Measurements from ENCODE around the gene IFFO2. TPM values are rescaled to one million over a fixed set of nuclear protein-coding genes. Genes with fewer than 3 reads are reported as not detected.
A peak's percentile ranks its signal among the peaks of the same experiment; 100 is the strongest.

IFFO2 gene
- polyA plus RNA-seq (2013, experiment 1 of 2), result 17.6 TPM
- 11.7 TPM for polyA plus RNA-seq (2013, experiment 2 of 2)

GRCh38 chr1:18956193-18957135 lies at the start of gene IFFO2:
Gene IFFO2 (minus strand): TSS chr1:18956676. CDS start chr1:18956332, 344 bp downstream.
- WGBS, 2 experiments (ENCODE audit: insufficient coverage in 2 of 2), result 0 to 1% methylated on average over 85 to 88 of the region's 119 CpGs
- Histone ChIP-seq H3K4me3 (ENCODE audit: extremely low read depth, insufficient read depth, low read length, poor library complexity, severe bottlenecking) (peak within 1 kb of the TSS; percentile 67), H3K4me1 (ENCODE audit: control insufficient read depth, insufficient read depth, low read length, poor library complexity, severe bottlenecking) (peaks cover 24% of the 10 kb centered on the region), H3K27ac (ENCODE audit: low read depth, low read length, severe bottlenecking) (peak within 1 kb of the TSS; percentile 49), H3K9me3 (ENCODE audit: control insufficient read depth, low read length) (no peaks in the 10 kb centered on the region), H3K36me3 (ENCODE audit: control insufficient read depth, insufficient read depth, low read length) (peaks cover 3% of the 10 kb centered on the region)

DNA sequence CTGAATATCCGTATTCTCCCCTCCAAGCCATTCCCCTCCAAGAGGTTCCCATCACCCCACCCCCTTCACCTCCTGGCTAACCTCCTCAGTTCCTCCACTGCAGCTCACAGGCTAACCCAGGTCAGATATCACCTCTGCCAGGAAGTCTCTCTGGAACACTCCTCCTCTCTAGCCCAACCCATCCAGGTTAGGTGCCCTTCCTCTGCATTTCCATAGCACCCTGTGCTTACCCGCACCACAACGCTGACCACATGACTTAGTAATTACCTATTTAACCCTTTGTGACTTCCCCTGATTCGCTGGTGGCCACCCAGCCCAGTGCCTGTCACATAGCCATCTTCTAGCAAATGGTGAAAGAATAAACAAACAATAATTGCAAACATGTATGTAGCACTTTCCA lies 49.5 kb upstream of the IFFO2 start:
- no peak overlapping the region for H3K4me3 ChIP-seq (ENCODE audit: extremely low read depth, insufficient read depth, low read length, poor library complexity, severe bottlenecking)
- H3K27ac ChIP-seq (ENCODE audit: low read depth, low read length, severe bottlenecking), result no peak overlapping the region
- no peaks in the 10 kb centered on the region for H3K36me3 ChIP-seq (ENCODE audit: control insufficient read depth, insufficient read depth, low read length)
- 29 to 40% methylated on average over 4 of the region's 4 CpGs for WGBS, 2 experiments (ENCODE audit: insufficient coverage in 2 of 2)
- H3K9me3 ChIP-seq (ENCODE audit: control insufficient read depth, low read length), result peaks cover 8% of the 10 kb centered on the region
- peaks cover 26% of the 10 kb centered on the region for H3K4me1 ChIP-seq (ENCODE audit: control insufficient read depth, insufficient read depth, low read length, poor library complexity, severe bottlenecking)

DNA sequence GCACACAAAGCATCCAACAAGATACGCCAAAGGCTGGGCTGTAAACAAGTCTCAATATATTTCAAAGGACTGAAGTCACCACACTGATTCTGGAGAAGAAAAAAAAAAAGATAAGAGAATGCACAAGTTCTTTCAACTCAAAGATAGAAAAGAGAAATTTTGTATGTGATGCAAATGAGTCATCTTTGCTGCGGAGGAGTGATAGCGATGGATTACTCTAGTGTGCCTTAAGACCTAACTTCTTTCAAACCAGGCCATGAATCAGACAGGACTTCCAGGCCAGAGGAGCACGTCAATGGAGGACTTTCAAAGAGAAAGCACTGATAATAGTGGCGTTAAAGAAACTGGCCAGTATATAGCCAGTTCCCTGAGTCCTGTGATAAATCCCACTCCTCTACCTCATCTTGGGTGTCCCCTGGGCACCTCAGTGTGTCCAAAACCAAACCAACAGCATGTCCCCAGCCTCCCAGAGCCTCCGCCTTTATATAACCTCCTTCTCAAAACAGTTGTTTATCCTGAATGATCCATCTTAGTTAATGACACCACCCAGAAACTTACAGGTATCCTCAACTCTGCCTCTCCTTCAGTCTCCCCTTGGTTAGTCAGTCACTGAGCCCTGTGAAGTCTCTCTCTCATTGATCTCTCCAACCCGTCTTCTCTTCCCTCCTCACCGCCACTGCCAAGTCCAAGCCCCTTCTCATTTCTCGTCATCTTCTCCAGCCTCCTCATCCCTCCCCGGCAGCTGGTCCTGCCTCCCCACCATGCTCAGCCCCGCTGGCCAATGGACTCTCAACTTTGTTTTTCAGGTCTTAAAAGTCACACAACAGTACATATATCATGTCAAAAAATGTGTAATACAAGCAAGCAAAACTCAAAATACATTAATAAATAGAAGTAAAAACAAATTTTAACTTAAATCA lies 47.2 kb upstream of the IFFO2 start:
- H3K9me3 ChIP-seq (ENCODE audit: control insufficient read depth, low read length), result peaks cover 8% of the 10 kb centered on the region
- no peak overlapping the region for H3K4me3 ChIP-seq (ENCODE audit: extremely low read depth, insufficient read depth, low read length, poor library complexity, severe bottlenecking)
- H3K4me1 ChIP-seq (ENCODE audit: control insufficient read depth, insufficient read depth, low read length, poor library complexity, severe bottlenecking), result peaks cover 10% of the 10 kb centered on the region
- H3K36me3 ChIP-seq (ENCODE audit: control insufficient read depth, insufficient read depth, low read length), result no peaks in the 10 kb centered on the region
- no peak overlapping the region for H3K27ac ChIP-seq (ENCODE audit: low read depth, low read length, severe bottlenecking)
- WGBS, 2 experiments (ENCODE audit: insufficient coverage in 2 of 2), result 95 to 96% methylated on average over 7 of the region's 11 CpGs

- no peaks in the 10 kb centered on the region for H3K4me1 ChIP-seq (ENCODE audit: control insufficient read depth, insufficient read depth, low read length, poor library complexity, severe bottlenecking)
- 83% methylated on average over 1 of the region's 2 CpGs; no CpG with 5 or more reads in 1 of the 2 experiments for WGBS, 2 experiments (ENCODE audit: insufficient coverage in 2 of 2)
- no peaks in the 10 kb centered on the region for H3K36me3 ChIP-seq (ENCODE audit: control insufficient read depth, insufficient read depth, low read length)
- no peak overlapping the region for H3K27ac ChIP-seq (ENCODE audit: low read depth, low read length, severe bottlenecking)
- H3K9me3 ChIP-seq (ENCODE audit: control insufficient read depth, low read length), result peaks cover 8% of the 10 kb centered on the region
- H3K4me3 ChIP-seq (ENCODE audit: extremely low read depth, insufficient read depth, low read length, poor library complexity, severe bottlenecking), result no peak overlapping the region
These were observed 43.6 kb upstream of the IFFO2 start for GRCh38 chr1:19000065-19000464.

DNA sequence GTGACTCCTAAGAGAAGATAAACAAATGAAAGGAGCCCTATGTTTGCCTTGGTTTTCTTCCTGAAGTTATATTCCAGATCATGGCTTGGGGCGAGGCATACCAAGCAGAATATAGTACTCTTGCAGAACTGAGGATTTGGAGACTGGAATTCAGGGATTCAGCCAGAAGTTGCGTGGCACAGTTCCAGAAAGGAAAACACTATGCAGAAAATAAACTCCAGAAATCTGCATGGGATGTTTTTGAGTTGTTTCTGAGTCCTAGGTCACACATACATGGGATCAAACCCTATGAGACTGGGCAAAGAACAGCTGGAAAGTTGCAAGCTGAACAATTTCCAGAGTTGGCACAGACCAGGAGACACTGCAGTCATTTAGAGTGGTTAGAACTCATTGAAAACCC lies 42.9 kb upstream of the IFFO2 start:
- H3K9me3 ChIP-seq (ENCODE audit: control insufficient read depth, low read length), result peaks cover 8% of the 10 kb centered on the region
- no peak overlapping the region for H3K4me3 ChIP-seq (ENCODE audit: extremely low read depth, insufficient read depth, low read length, poor library complexity, severe bottlenecking)
- H3K36me3 ChIP-seq (ENCODE audit: control insufficient read depth, insufficient read depth, low read length), result no peaks in the 10 kb centered on the region
- 74 to 75% methylated on average over 2 of the region's 2 CpGs for WGBS, 2 experiments (ENCODE audit: insufficient coverage in 2 of 2)
- no peak overlapping the region for H3K27ac ChIP-seq (ENCODE audit: low read depth, low read length, severe bottlenecking)
- no peaks in the 10 kb centered on the region for H3K4me1 ChIP-seq (ENCODE audit: control insufficient read depth, insufficient read depth, low read length, poor library complexity, severe bottlenecking)

DNA sequence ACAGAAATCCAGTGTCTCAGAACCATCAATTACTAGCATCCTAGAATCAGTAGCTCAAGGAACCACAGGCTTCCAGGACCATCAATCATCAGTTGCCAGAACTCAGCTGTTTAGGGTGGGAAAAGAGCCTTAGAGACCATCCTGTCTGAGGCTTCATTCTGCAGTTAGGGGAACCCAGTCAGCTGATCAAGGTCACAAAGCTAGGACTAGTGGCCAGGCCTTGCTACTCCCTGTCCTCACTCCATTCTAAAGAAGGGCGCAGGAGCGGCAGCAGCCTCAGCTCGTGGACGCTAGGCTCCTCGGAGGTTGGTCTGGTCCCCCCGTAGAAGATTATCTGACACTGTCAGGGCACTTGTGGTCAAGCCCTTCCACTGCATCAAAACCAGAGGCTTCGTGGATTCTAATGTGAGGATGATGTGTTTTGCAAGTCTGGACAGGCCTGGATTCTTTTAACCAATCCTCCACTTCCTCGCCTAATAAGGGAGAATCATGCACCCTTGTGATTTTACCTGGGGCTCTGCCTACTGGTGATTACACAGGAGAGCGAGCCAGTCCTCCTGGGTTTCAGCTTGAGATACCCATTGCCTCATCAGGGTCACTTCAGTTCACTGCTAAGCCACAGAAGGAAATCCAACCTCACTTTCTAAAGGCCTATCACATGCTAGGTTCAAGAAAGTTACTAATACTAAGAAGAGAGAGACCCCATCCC lies 41.7 kb upstream of the IFFO2 start:
- no peak overlapping the region for H3K27ac ChIP-seq (ENCODE audit: low read depth, low read length, severe bottlenecking)
- 93 to 95% methylated on average over 7 to 8 of the region's 9 CpGs for WGBS, 2 experiments (ENCODE audit: insufficient coverage in 2 of 2)

DNA sequence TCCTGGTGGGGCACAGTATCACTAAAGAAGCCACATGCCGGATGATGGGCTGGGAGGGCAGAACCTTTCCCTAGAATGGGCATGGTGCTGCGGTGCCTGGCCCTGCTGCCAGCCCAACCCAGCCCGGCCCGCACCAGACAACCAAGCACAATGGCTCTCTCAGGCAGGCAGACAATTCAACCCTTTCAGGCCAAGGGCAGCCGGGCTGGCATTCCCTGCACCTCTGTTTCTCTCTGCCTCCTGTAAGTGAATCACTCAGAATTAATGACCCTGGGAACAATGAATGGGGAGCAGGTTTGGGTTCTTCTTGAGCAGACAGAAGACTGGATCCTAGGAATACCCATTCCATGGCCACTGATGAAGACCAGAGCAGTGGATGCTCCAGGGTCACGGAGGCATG lies 41.0 kb upstream of the IFFO2 start:
- no peak overlapping the region for H3K27ac ChIP-seq (ENCODE audit: low read depth, low read length, severe bottlenecking)
- H3K9me3 ChIP-seq (ENCODE audit: control insufficient read depth, low read length), result peaks cover 4% of the 10 kb centered on the region
- H3K36me3 ChIP-seq (ENCODE audit: control insufficient read depth, insufficient read depth, low read length), result no peaks in the 10 kb centered on the region
- 71 to 78% methylated on average over 4 to 5 of the region's 6 CpGs for WGBS, 2 experiments (ENCODE audit: insufficient coverage in 2 of 2)
- no peak overlapping the region for H3K4me3 ChIP-seq (ENCODE audit: extremely low read depth, insufficient read depth, low read length, poor library complexity, severe bottlenecking)
- H3K4me1 ChIP-seq (ENCODE audit: control insufficient read depth, insufficient read depth, low read length, poor library complexity, severe bottlenecking), result no peaks in the 10 kb centered on the region

More for the DNA sequence above, 41.7 kb upstream of the IFFO2 start:
- Histone ChIP-seq H3K4me3 (ENCODE audit: extremely low read depth, insufficient read depth, low read length, poor library complexity, severe bottlenecking) (no peak overlapping the region), H3K4me1 (ENCODE audit: control insufficient read depth, insufficient read depth, low read length, poor library complexity, severe bottlenecking) (no peaks in the 10 kb centered on the region), H3K9me3 (ENCODE audit: control insufficient read depth, low read length) (peaks cover 7% of the 10 kb centered on the region), H3K36me3 (ENCODE audit: control insufficient read depth, insufficient read depth, low read length) (no peaks in the 10 kb centered on the region)

DNA sequence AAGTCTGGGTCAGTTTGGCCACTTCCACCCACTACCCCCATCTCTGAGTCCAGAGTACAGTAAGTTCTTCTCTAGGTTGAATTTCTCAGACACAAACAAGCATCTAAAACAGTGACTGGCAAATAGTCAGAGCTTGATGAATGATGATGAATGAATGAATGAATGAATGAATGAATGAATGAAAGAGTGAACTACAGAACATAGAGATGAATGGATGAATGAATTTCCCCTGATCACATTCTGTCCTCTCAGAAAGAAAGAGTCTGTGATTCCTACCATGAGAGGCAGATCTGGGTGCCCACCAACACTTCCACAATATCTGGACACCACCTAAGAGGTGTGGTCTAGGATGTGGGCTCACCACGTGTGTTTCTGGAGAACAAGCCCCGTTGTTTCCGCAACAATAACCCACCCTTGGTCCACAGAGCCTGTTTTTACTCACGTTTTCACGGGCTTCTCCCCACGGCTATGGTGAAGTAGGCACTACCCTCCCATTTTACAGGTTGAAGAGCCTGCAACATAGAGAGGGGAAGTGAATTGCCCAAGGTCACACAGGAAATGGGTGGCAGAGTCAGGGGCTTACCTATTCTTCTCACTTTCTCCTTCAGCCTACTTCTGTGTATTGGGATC lies 40.2 kb upstream of the IFFO2 start:
- 85 to 100% methylated on average over 1 to 4 of the region's 6 CpGs for WGBS, 2 experiments (ENCODE audit: insufficient coverage in 2 of 2)
- H3K36me3 ChIP-seq (ENCODE audit: control insufficient read depth, insufficient read depth, low read length), result no peaks in the 10 kb centered on the region
- H3K4me1 ChIP-seq (ENCODE audit: control insufficient read depth, insufficient read depth, low read length, poor library complexity, severe bottlenecking), result no peaks in the 10 kb centered on the region
- no peak overlapping the region for H3K27ac ChIP-seq (ENCODE audit: low read depth, low read length, severe bottlenecking)
- H3K4me3 ChIP-seq (ENCODE audit: extremely low read depth, insufficient read depth, low read length, poor library complexity, severe bottlenecking), result no peak overlapping the region
- H3K9me3 ChIP-seq (ENCODE audit: control insufficient read depth, low read length), result peaks cover 3% of the 10 kb centered on the region

GRCh38 chr1:18994381-18994780 lies 37.9 kb upstream of the IFFO2 start:
- Histone ChIP-seq H3K36me3 (ENCODE audit: control insufficient read depth, insufficient read depth, low read length) (no peaks in the 10 kb centered on the region), H3K4me1 (ENCODE audit: control insufficient read depth, insufficient read depth, low read length, poor library complexity, severe bottlenecking) (no peaks in the 10 kb centered on the region), H3K27ac (ENCODE audit: low read depth, low read length, severe bottlenecking) (no peak overlapping the region), H3K4me3 (ENCODE audit: extremely low read depth, insufficient read depth, low read length, poor library complexity, severe bottlenecking) (no peak overlapping the region), H3K9me3 (ENCODE audit: control insufficient read depth, low read length) (no peaks in the 10 kb centered on the region)
- WGBS, 2 experiments (ENCODE audit: insufficient coverage in 2 of 2), result 87 to 93% methylated on average over 2 to 5 of the region's 6 CpGs

- no peak overlapping the region for H3K4me3 ChIP-seq (ENCODE audit: extremely low read depth, insufficient read depth, low read length, poor library complexity, severe bottlenecking)
- no peak overlapping the region for H3K27ac ChIP-seq (ENCODE audit: low read depth, low read length, severe bottlenecking)
- H3K9me3 ChIP-seq (ENCODE audit: control insufficient read depth, low read length), result no peaks in the 10 kb centered on the region
- H3K36me3 ChIP-seq (ENCODE audit: control insufficient read depth, insufficient read depth, low read length), result no peaks in the 10 kb centered on the region
- WGBS, 2 experiments (ENCODE audit: insufficient coverage in 2 of 2), result 77 to 79% methylated on average over 3 of the region's 3 CpGs
- H3K4me1 ChIP-seq (ENCODE audit: control insufficient read depth, insufficient read depth, low read length, poor library complexity, severe bottlenecking), result no peaks in the 10 kb centered on the region
These were observed 36.2 kb upstream of the IFFO2 start for GRCh38 chr1:18992646-18993045.

Data from mesodermal cell (in vitro differentiated cells).